Measurements from ENCODE around the gene VPS4B. TPM values are rescaled to one million over a fixed set of nuclear protein-coding genes. Genes with fewer than 3 reads are reported as not detected.
A peak's percentile ranks its signal among the peaks of the same experiment; 100 is the strongest.
"Not testable (repeated sequence)": the region's sequence is repeated elsewhere in the genome, so short reads cannot be mapped to it uniquely, and the experiment has no call there.

Gene VPS4B
- total and polyA plus RNA-seq, 2 donors, result 25.5 to 40.5 TPM

- WGBS, result 93% methylated on average over 1 of the region's 1 CpG
- peaks cover 0 to 1% of the 10 kb centered on the region in 2 donors for H3K4me1 ChIP-seq (ENCODE audit: control insufficient read depth in 2 of 2, insufficient read depth in 2 of 2, low read length in 2 of 2)
- H3K27ac ChIP-seq (ENCODE audit: low read depth in 1 of 2, low read length in 1 of 2), result no peak overlapping the region
- H3K9me3 ChIP-seq (ENCODE audit: control insufficient read depth in 2 of 2, insufficient read depth in 1 of 2, low read length in 1 of 2), result no peaks in the 10 kb centered on the region
- H3K27me3 ChIP-seq (ENCODE audit: control insufficient read depth in 2 of 2, insufficient read depth in 1 of 2, low read length in 1 of 2), result no peaks in the 10 kb centered on the region
- H3K36me3 ChIP-seq (ENCODE audit: control insufficient read depth in 2 of 2, insufficient read depth in 2 of 2, low read length in 1 of 2), result no peaks in the 10 kb centered on the region
- H3K4me3 ChIP-seq (ENCODE audit: low read length in 2 of 2), result no peak overlapping the region
- no peak for DNase-seq (ENCODE audit: low read depth in 6 of 9, low spot score in 9 of 9)
These were observed 49.1 kb downstream of the VPS4B start for GRCh38 chr18:63373161-63373560.

- no peak for DNase-seq (ENCODE audit: low read depth in 6 of 9, low spot score in 9 of 9)
- 96% methylated on average over 4 of the region's 4 CpGs for WGBS
- Histone ChIP-seq H3K27ac (ENCODE audit: low read depth in 1 of 2, low read length in 1 of 2) (no peak overlapping the region), H3K4me3 (ENCODE audit: low read length in 2 of 2) (no peak overlapping the region), H3K9me3 (ENCODE audit: control insufficient read depth in 2 of 2, insufficient read depth in 1 of 2, low read length in 1 of 2) (no peaks in the 10 kb centered on the region), H3K4me1 (ENCODE audit: control insufficient read depth in 2 of 2, insufficient read depth in 2 of 2, low read length in 2 of 2) (peaks cover 11 to 14% of the 10 kb centered on the region in 2 donors), H3K27me3 (ENCODE audit: control insufficient read depth in 2 of 2, insufficient read depth in 1 of 2, low read length in 1 of 2) (no peaks in the 10 kb centered on the region), H3K36me3 (ENCODE audit: control insufficient read depth in 2 of 2, insufficient read depth in 2 of 2, low read length in 1 of 2) (no peaks in the 10 kb centered on the region)
These were observed 53.7 kb downstream of the VPS4B start for GRCh38 chr18:63368611-63369010.

- peak within 1 kb of the TSS; percentile 77 to 93 for H3K27ac ChIP-seq (ENCODE audit: low read depth in 1 of 2, low read length in 1 of 2)
- DNase-seq (ENCODE audit: low read depth in 6 of 9, low spot score in 9 of 9), result peak; percentile 34 to 85 (median 65)
- no peaks in the 10 kb centered on the region for H3K27me3 ChIP-seq (ENCODE audit: control insufficient read depth in 2 of 2, insufficient read depth in 1 of 2, low read length in 1 of 2)
- no peaks in the 10 kb centered on the region for H3K9me3 ChIP-seq (ENCODE audit: control insufficient read depth in 2 of 2, insufficient read depth in 1 of 2, low read length in 1 of 2)
- WGBS, result 1% methylated on average over 90 of the region's 90 CpGs
- H3K36me3 ChIP-seq (ENCODE audit: control insufficient read depth in 2 of 2, insufficient read depth in 2 of 2, low read length in 1 of 2), result peaks cover under 1 to 3% of the 10 kb centered on the region in 2 donors
- H3K4me3 ChIP-seq (ENCODE audit: low read length in 2 of 2), result peak within 1 kb of the TSS; percentile 70
- peaks cover 11 to 14% of the 10 kb centered on the region in 2 donors for H3K4me1 ChIP-seq (ENCODE audit: control insufficient read depth in 2 of 2, insufficient read depth in 2 of 2, low read length in 2 of 2)
These were observed 55.0 kb downstream of the VPS4B start, which contains the start of gene KDSR for GRCh38 chr18:63367053-63367953. Gene KDSR, minus strand, starts transcription at chr18:63367206. Its CDS starts 88 bp downstream, at chr18:63367118.

GRCh38 chr18:63366213-63367052 lies 55.8 kb downstream of the VPS4B start:
- no peaks in the 10 kb centered on the region for H3K9me3 ChIP-seq (ENCODE audit: control insufficient read depth in 2 of 2, insufficient read depth in 1 of 2, low read length in 1 of 2)
- H3K36me3 ChIP-seq (ENCODE audit: control insufficient read depth in 2 of 2, insufficient read depth in 2 of 2, low read length in 1 of 2), result peaks cover 7 to 11% of the 10 kb centered on the region in 2 donors
- H3K27ac ChIP-seq (ENCODE audit: low read depth in 1 of 2, low read length in 1 of 2), result peak overlapping the region; percentile 21 to 93
- peak overlapping the region; percentile 70 for H3K4me3 ChIP-seq (ENCODE audit: low read length in 2 of 2)
- no peaks in the 10 kb centered on the region for H3K27me3 ChIP-seq (ENCODE audit: control insufficient read depth in 2 of 2, insufficient read depth in 1 of 2, low read length in 1 of 2)
- peak in 7 of 9 donors; percentile 22 to 65 (median 35) for DNase-seq (ENCODE audit: low read depth in 6 of 9, low spot score in 9 of 9)
- under 1% methylated on average over 65 of the region's 65 CpGs for WGBS
- H3K4me1 ChIP-seq (ENCODE audit: control insufficient read depth in 2 of 2, insufficient read depth in 2 of 2, low read length in 2 of 2), result peaks cover 11 to 14% of the 10 kb centered on the region in 2 donors

GRCh38 chr18:63365876-63366212 lies 56.4 kb downstream of the VPS4B start:
- Histone ChIP-seq H3K36me3 (ENCODE audit: control insufficient read depth in 2 of 2, insufficient read depth in 2 of 2, low read length in 1 of 2) (peaks cover 7 to 11% of the 10 kb centered on the region in 2 donors), H3K9me3 (ENCODE audit: control insufficient read depth in 2 of 2, insufficient read depth in 1 of 2, low read length in 1 of 2) (no peaks in the 10 kb centered on the region), H3K27me3 (ENCODE audit: control insufficient read depth in 2 of 2, insufficient read depth in 1 of 2, low read length in 1 of 2) (no peaks in the 10 kb centered on the region), H3K4me1 (ENCODE audit: control insufficient read depth in 2 of 2, insufficient read depth in 2 of 2, low read length in 2 of 2) (peaks cover 11 to 14% of the 10 kb centered on the region in 2 donors), H3K27ac (ENCODE audit: low read depth in 1 of 2, low read length in 1 of 2) (peak overlapping the region in 1 of 2 donors; percentile 21), H3K4me3 (ENCODE audit: low read length in 2 of 2) (peak overlapping the region; percentile 70)
- peak in 1 of 9 donors; percentile 2 for DNase-seq (ENCODE audit: low read depth in 6 of 9, low spot score in 9 of 9)
- WGBS, result 9% methylated on average over 12 of the region's 12 CpGs

- 18% methylated on average over 2 of the region's 2 CpGs for WGBS
- Histone ChIP-seq H3K27me3 (ENCODE audit: control insufficient read depth in 2 of 2, insufficient read depth in 1 of 2, low read length in 1 of 2) (no peaks in the 10 kb centered on the region), H3K36me3 (ENCODE audit: control insufficient read depth in 2 of 2, insufficient read depth in 2 of 2, low read length in 1 of 2) (peaks cover 7 to 12% of the 10 kb centered on the region in 2 donors), H3K4me1 (ENCODE audit: control insufficient read depth in 2 of 2, insufficient read depth in 2 of 2, low read length in 2 of 2) (peaks cover 11 to 14% of the 10 kb centered on the region in 2 donors), H3K4me3 (ENCODE audit: low read length in 2 of 2) (no peak overlapping the region), H3K9me3 (ENCODE audit: control insufficient read depth in 2 of 2, insufficient read depth in 1 of 2, low read length in 1 of 2) (no peaks in the 10 kb centered on the region), H3K27ac (ENCODE audit: low read depth in 1 of 2, low read length in 1 of 2) (no peak overlapping the region)
- DNase-seq (ENCODE audit: low read depth in 6 of 9, low spot score in 9 of 9), result peak in 6 of 9 donors; percentile 6 to 70 (median 35)
These were observed 58.3 kb downstream of the VPS4B start for GRCh38 chr18:63363951-63364350.

GRCh38 chr18:63363420-63363819 lies 58.9 kb downstream of the VPS4B start:
- not testable (repeated sequence) for H3K27ac ChIP-seq (ENCODE audit: low read depth in 1 of 2, low read length in 1 of 2); H3K4me3 ChIP-seq (ENCODE audit: low read length in 2 of 2); H3K27me3 ChIP-seq (ENCODE audit: control insufficient read depth in 2 of 2, insufficient read depth in 1 of 2, low read length in 1 of 2); DNase-seq (ENCODE audit: low read depth in 6 of 9, low spot score in 9 of 9); H3K9me3 ChIP-seq (ENCODE audit: control insufficient read depth in 2 of 2, insufficient read depth in 1 of 2, low read length in 1 of 2)
- Histone ChIP-seq H3K4me1 (ENCODE audit: control insufficient read depth in 2 of 2, insufficient read depth in 2 of 2, low read length in 2 of 2) (peaks cover 11 to 14% of the 10 kb centered on the region in 2 donors), H3K36me3 (ENCODE audit: control insufficient read depth in 2 of 2, insufficient read depth in 2 of 2, low read length in 1 of 2) (peaks cover 7 to 16% of the 10 kb centered on the region in 2 donors)
- no CpG with 5 or more reads among the region's 2 CpGs for WGBS

- Histone ChIP-seq H3K27ac (ENCODE audit: low read depth in 1 of 2, low read length in 1 of 2) (no peak overlapping the region), H3K9me3 (ENCODE audit: control insufficient read depth in 2 of 2, insufficient read depth in 1 of 2, low read length in 1 of 2) (no peaks in the 10 kb centered on the region), H3K36me3 (ENCODE audit: control insufficient read depth in 2 of 2, insufficient read depth in 2 of 2, low read length in 1 of 2) (peaks cover 21 to 48% of the 10 kb centered on the region in 2 donors), H3K27me3 (ENCODE audit: control insufficient read depth in 2 of 2, insufficient read depth in 1 of 2, low read length in 1 of 2) (no peaks in the 10 kb centered on the region), H3K4me3 (ENCODE audit: low read length in 2 of 2) (no peak overlapping the region), H3K4me1 (ENCODE audit: control insufficient read depth in 2 of 2, insufficient read depth in 2 of 2, low read length in 2 of 2) (no peaks in the 10 kb centered on the region)
- DNase-seq (ENCODE audit: low read depth in 6 of 9, low spot score in 9 of 9), result no peak
- WGBS, result 97% methylated on average over 7 of the region's 7 CpGs
These were observed 65.9 kb downstream of the VPS4B start for GRCh38 chr18:63356272-63356896.

Measured in thymus (tissue), 11 donors.